KOPT-K1 (cell line): ENCODE results near the gene MILR1.
"Not testable (repeated sequence)": the region's sequence is repeated elsewhere in the genome, so short reads cannot be mapped to it uniquely, and the experiment has no call there.

Source experiments
- H3K27ac ChIP-seq: fragments of 200-600 bp; sonication (generic); 2 replicates; pipeline ENCODE4 v1.5.1; 2016; ENCODE audit warnings: antibody characterized with exemption, mild to moderate bottlenecking, low read depth, low read length; ENCODE audit not compliant: poor library complexity, severe bottlenecking
- H3K36me3 ChIP-seq: fragments of 200-600 bp; sonication (generic); 2 replicates; pipeline ENCODE4 v1.5.1; 2017; ENCODE audit warnings: antibody characterized with exemption, mild to moderate bottlenecking, low read length, moderate library complexity; ENCODE audit not compliant: insufficient read depth
- H3K9me3 ChIP-seq: fragments of 200-600 bp; sonication (generic); 2 replicates; pipeline ENCODE4 v1.5.1; 2017; ENCODE audit warnings: antibody characterized with exemption, low read length, mild to moderate bottlenecking; ENCODE audit not compliant: insufficient read depth, poor library complexity, severe bottlenecking

MILR1 gene

GRCh38 chr17:64447526-64447925 is 1.4 kb upstream of the MILR1 start:
- no peak overlapping the region for H3K27ac ChIP-seq
- H3K9me3 ChIP-seq, result no peaks in the 10 kb centered on the region
- no peaks in the 10 kb centered on the region for H3K36me3 ChIP-seq

- H3K9me3 ChIP-seq, result no peaks in the 10 kb centered on the region
- no peaks in the 10 kb centered on the region for H3K36me3 ChIP-seq
- H3K27ac ChIP-seq, result no peak overlapping the region
Observed at GRCh38 chr17:64449545-64449944, 630 bp downstream of the MILR1 start.

GRCh38 chr17:64455993-64456885 is 7.3 kb downstream of the MILR1 start:
- Histone ChIP-seq H3K27ac (peak overlapping the region; percentile 58), H3K36me3 (no peaks in the 10 kb centered on the region), H3K9me3 (no peaks in the 10 kb centered on the region)

GRCh38 chr17:64457156-64457555 is 8.2 kb downstream of the MILR1 start:
- Histone ChIP-seq H3K9me3 (no peaks in the 10 kb centered on the region), H3K27ac (no peak overlapping the region), H3K36me3 (no peaks in the 10 kb centered on the region)

- Histone ChIP-seq H3K27ac (no peak overlapping the region), H3K9me3 (no peaks in the 10 kb centered on the region), H3K36me3 (no peaks in the 10 kb centered on the region)
Observed at GRCh38 chr17:64458756-64459155, 9.8 kb downstream of the MILR1 start.

GRCh38 chr17:64459284-64459747 is 10.4 kb downstream of the MILR1 start:
- Histone ChIP-seq H3K36me3 (no peaks in the 10 kb centered on the region), H3K27ac (no peak overlapping the region), H3K9me3 (no peaks in the 10 kb centered on the region)

GRCh38 chr17:64459818-64460217 is 10.9 kb downstream of the MILR1 start:
- H3K9me3 ChIP-seq, H3K27ac ChIP-seq, H3K36me3 ChIP-seq: not testable (repeated sequence)

GRCh38 chr17:64460955-64461354 is 12.0 kb downstream of the MILR1 start:
- no peaks in the 10 kb centered on the region for H3K9me3 ChIP-seq
- no peaks in the 10 kb centered on the region for H3K36me3 ChIP-seq
- H3K27ac ChIP-seq, result no peak overlapping the region

GRCh38 chr17:64461788-64462187 is 12.9 kb downstream of the MILR1 start:
- Histone ChIP-seq H3K27ac (no peak overlapping the region), H3K9me3 (no peaks in the 10 kb centered on the region), H3K36me3 (no peaks in the 10 kb centered on the region)

- no peaks in the 10 kb centered on the region for H3K9me3 ChIP-seq
Observed at GRCh38 chr17:64466019-64466735, 17.3 kb downstream of the MILR1 start.

GRCh38 chr17:64466834-64467233 is 17.9 kb downstream of the MILR1 start:
- not testable (repeated sequence) for H3K36me3 ChIP-seq, H3K9me3 ChIP-seq, H3K27ac ChIP-seq

More at GRCh38 chr17:64466019-64466735, 17.3 kb downstream of the MILR1 start:
- no peaks in the 10 kb centered on the region for H3K36me3 ChIP-seq
- no peak overlapping the region for H3K27ac ChIP-seq

GRCh38 chr17:64470625-64471024 is 21.7 kb downstream of the MILR1 start:
- no peaks in the 10 kb centered on the region for H3K36me3 ChIP-seq
- H3K27ac ChIP-seq, result no peak overlapping the region
- no peaks in the 10 kb centered on the region for H3K9me3 ChIP-seq

- Histone ChIP-seq H3K27ac (no peak overlapping the region), H3K36me3 (peaks cover 7% of the 10 kb centered on the region; the same call in 1 of the 2 replicates), H3K9me3 (no peaks in the 10 kb centered on the region)
Observed at GRCh38 chr17:64471440-64471839, 22.5 kb downstream of the MILR1 start.

GRCh38 chr17:64472564-64472963 is 23.6 kb downstream of the MILR1 start:
- no peaks in the 10 kb centered on the region for H3K9me3 ChIP-seq
- no peak overlapping the region for H3K27ac ChIP-seq
- H3K36me3 ChIP-seq, result peaks cover 17% of the 10 kb centered on the region

- Histone ChIP-seq H3K9me3 (no peaks in the 10 kb centered on the region), H3K27ac (no peak overlapping the region), H3K36me3 (peaks cover 69% of the 10 kb centered on the region)
Observed at GRCh38 chr17:64477849-64478248, 28.9 kb downstream of the MILR1 start.
